ENCODE data around the gene DOP1A. TPM values are rescaled to one million over a fixed set of nuclear protein-coding genes. Genes with fewer than 3 reads are reported as not detected.
A peak's percentile ranks its signal among the peaks of the same experiment; 100 is the strongest.

DOP1A gene
- total and polyA plus RNA-seq, 3 donors from 2014 or later, result 31.4 to 72.7 (median 68.7) TPM

DNA sequence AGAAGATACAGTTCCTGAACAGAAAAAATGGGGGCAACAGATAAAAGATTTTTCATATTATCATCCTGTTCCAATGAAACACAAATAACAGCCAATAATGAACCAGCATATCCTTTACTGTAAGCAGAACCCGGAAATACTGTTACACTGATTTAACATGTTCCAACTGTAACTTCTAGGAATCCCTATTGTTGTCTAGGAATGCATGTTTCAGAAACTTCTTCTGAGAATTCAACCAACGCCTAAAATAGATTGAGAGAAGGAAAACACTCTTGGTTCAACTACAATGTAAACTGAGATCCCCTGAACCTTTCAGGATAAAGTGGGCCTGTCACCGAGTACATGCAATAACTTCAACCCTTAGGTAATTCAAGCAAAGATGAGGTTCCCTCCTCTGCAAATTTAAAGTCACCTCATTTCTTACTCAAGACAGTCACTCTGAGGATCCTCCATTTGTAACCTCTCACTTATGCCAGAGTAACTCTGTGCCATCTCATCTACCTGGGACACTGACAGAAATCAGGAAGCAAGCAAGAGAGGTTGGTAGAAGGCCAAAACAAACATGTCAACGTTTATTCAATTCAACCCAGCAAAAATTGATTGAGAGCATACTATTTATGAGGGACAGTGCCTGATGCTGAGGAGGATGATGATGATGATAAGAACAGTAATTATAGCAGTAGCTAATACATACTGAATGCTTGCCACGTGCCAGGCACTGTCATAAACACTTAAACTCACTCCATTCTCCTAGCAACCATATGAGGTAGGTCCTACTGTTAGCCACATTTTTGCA lies 15.9 kb upstream of the DOP1A start:
- 72 to 73% methylated on average over 5 of the region's 5 CpGs for WGBS, 2 donors
- TF ChIP-seq CTCF (IDR thresholded peaks at IDR 0.05) (no peak), POLR2A (IDR thresholded peaks at IDR 0.05) (no peak)

GRCh38 chr6:83053678-83054077 lies 13.8 kb upstream of the DOP1A start:
- DNase-seq, result no peak
- no peak overlapping the region for H3K27ac ChIP-seq
- H3K9me3 ChIP-seq, result no peaks in the 10 kb centered on the region
- H3K4me1 ChIP-seq, result no peaks in the 10 kb centered on the region
- no peaks in the 10 kb centered on the region for H3K27me3 ChIP-seq
- 90 to 95% methylated on average over 3 of the region's 3 CpGs for WGBS, 2 donors
- H3K36me3 ChIP-seq (ENCODE audit: low read depth, missing control alignments), result no peaks in the 10 kb centered on the region
- H3K4me3 ChIP-seq, result no peak overlapping the region
- intact Hi-C loops (cut with DNase I; ENCODE audit: low total_unique reads), result loop anchor here (10.0 kb wide), 1 partner anchor 799 kb away; no protein-coding TSS in a partner anchor
- TF ChIP-seq CTCF (IDR thresholded peaks at IDR 0.05) (no peak), POLR2A (IDR thresholded peaks at IDR 0.05) (no peak)

More for the DNA sequence above, 15.9 kb upstream of the DOP1A start:
- intact Hi-C loops (cut with DNase I; ENCODE audit: low total_unique reads), result loop anchor here (10.0 kb wide), 1 partner anchor 797 kb away; no protein-coding TSS in a partner anchor
- Histone ChIP-seq H3K4me1 (peaks cover 4% of the 10 kb centered on the region), H3K36me3 (ENCODE audit: low read depth, missing control alignments) (no peaks in the 10 kb centered on the region), H3K4me3 (no peak overlapping the region), H3K27ac (no peak overlapping the region), H3K9me3 (no peaks in the 10 kb centered on the region), H3K27me3 (no peaks in the 10 kb centered on the region)
- no peak for DNase-seq

GRCh38 chr6:83055366-83055964 lies 12.0 kb upstream of the DOP1A start:
- WGBS, 2 donors, result 33 to 45% methylated on average over 6 of the region's 6 CpGs
- Histone ChIP-seq H3K4me1 (no peaks in the 10 kb centered on the region), H3K36me3 (ENCODE audit: low read depth, missing control alignments) (no peaks in the 10 kb centered on the region), H3K9me3 (no peaks in the 10 kb centered on the region), H3K27ac (no peak overlapping the region), H3K4me3 (no peak overlapping the region), H3K27me3 (no peaks in the 10 kb centered on the region)
- peak; percentile 52 for DNase-seq
- TF ChIP-seq CTCF (IDR thresholded peaks at IDR 0.05) (peak; percentile 76 to 85 (median 82)), POLR2A (IDR thresholded peaks at IDR 0.05) (no peak)
- intact Hi-C loops (cut with DNase I; ENCODE audit: low total_unique reads), result loop anchor here (10.0 kb wide), 1 partner anchor 801 kb away; no protein-coding TSS in a partner anchor

DNA sequence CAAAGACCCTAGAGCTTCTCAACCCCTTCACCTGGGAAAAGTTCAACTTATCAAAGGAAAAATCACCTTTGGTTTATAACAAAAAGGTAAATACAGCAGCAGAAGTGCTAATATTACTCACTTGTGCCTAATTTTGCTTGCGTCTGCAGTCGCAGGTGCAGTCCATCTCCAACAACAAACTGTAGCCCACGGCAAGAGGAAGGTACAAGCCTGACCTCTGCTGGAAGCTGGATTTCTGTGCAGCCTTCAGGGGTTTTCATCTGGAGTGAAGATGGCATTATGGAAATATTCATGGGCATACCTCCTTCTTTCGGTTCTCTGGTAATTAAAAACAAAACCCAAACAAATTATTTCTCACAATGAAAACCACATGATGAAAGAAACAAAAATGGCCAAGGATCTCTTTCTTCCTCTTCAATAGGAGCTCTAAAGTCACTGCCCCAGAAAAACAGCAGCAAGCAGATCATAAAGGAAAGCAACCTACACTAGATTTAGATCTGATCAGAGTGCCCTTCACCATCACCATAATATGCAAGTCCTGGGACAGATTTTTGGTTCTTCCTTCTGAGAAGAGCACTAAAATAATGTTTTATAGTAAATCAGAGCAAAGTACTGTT lies 9.7 kb upstream of the DOP1A start:
- DNase-seq, result peak; percentile 63
- no peaks in the 10 kb centered on the region for H3K4me1 ChIP-seq
- no peaks in the 10 kb centered on the region for H3K9me3 ChIP-seq
- peak; percentile 41 to 55 (median 44) for TF ChIP-seq CTCF (IDR thresholded peaks at IDR 0.05)
- no peak for TF ChIP-seq POLR2A (IDR thresholded peaks at IDR 0.05)
- 39 to 49% methylated on average over 4 of the region's 4 CpGs for WGBS, 2 donors
- H3K4me3 ChIP-seq, result no peak overlapping the region
- H3K27me3 ChIP-seq, result no peaks in the 10 kb centered on the region
- intact Hi-C loops (cut with DNase I; ENCODE audit: low total_unique reads), result loop anchor here (10.0 kb wide), 1 partner anchor 803 kb away; no protein-coding TSS in a partner anchor
- H3K27ac ChIP-seq, result no peak overlapping the region
- no peaks in the 10 kb centered on the region for H3K36me3 ChIP-seq (ENCODE audit: low read depth, missing control alignments)

Measured in testis (tissue), 3 donors.